C4-2B (cell line): ENCODE results near the gene ZFP36L1.
A peak's percentile ranks its signal among the peaks of the same experiment; 100 is the strongest.

Experiments used
- H3K27ac ChIP-seq: fragments of 450-650 bp; 2 replicates; pipeline ENCODE4 v1.5.1; 2017
- ZFX ChIP-seq: fragments of 450-650 bp; IDR thresholded peaks from 2 replicates; pipeline ENCODE4 v1.6.1; 2017
- TF ChIP-seq, protein P1 (sequence below): fragments of 450-650 bp; conservative IDR thresholded peaks from 2 replicates; pipeline ENCODE4 v1.5.1; 2017; ENCODE audit warnings: mild to moderate bottlenecking

The ZFP36L1 gene

GRCh38 chr14:68797121-68797670 lies 4.3 kb upstream of the ZFP36L1 start:
- no peak overlapping the region for H3K27ac ChIP-seq
- no peak for TF ChIP-seq ZFX
- TF ChIP-seq, protein P1, sequence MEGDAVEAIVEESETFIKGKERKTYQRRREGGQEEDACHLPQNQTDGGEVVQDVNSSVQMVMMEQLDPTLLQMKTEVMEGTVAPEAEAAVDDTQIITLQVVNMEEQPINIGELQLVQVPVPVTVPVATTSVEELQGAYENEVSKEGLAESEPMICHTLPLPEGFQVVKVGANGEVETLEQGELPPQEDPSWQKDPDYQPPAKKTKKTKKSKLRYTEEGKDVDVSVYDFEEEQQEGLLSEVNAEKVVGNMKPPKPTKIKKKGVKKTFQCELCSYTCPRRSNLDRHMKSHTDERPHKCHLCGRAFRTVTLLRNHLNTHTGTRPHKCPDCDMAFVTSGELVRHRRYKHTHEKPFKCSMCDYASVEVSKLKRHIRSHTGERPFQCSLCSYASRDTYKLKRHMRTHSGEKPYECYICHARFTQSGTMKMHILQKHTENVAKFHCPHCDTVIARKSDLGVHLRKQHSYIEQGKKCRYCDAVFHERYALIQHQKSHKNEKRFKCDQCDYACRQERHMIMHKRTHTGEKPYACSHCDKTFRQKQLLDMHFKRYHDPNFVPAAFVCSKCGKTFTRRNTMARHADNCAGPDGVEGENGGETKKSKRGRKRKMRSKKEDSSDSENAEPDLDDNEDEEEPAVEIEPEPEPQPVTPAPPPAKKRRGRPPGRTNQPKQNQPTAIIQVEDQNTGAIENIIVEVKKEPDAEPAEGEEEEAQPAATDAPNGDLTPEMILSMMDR, result no peak

- TF ChIP-seq, protein P1, result no peak
- no peak for TF ChIP-seq ZFX
- H3K27ac ChIP-seq, result peak overlapping the region; percentile 99
Measured at GRCh38 chr14:68796418-68797101, 3.7 kb upstream of the ZFP36L1 start.

GRCh38 chr14:68795597-68796417 lies 2.9 kb upstream of the ZFP36L1 start:
- TF ChIP-seq ZFX, result peak; percentile 88
- TF ChIP-seq, protein P1, result peak; percentile 87
- H3K27ac ChIP-seq, result peak overlapping the region; percentile 99

DNA sequence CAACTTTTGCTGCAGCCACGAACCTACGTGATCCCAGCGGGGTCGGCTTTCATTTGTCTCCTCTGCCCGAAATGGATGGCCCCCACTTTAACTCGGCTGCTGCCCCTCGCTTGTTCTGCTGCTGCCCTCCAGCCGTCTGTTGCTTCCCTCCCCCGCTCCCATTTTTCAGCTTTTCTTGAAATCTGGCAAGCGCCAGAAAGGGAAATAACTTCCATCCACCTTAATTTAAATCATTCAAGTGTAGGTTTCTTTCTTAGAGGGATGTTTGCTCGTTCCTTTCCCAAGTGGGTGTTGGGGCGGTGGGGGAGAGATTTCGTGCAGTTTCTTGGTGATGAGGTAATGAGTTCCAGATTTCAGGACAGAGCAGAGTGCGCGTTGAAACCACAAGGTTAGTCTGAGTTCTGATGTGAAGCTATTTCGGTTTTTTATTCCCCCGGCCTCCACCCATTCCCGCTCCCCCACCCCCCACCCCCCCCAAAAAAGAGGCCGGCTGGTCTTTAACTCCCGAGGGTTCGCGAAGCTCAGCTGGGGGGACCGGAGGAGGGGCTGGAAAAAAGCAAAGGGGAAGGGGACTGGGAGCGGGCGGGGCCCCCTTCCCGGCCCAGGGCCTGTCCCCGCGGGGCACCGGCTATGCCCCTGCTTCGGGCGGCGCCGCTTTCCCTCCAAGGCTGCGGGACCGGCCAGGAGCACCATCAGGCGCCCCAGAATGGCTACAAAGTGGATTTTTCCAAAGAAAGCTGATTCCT lies 2.2 kb upstream of the ZFP36L1 start:
- TF ChIP-seq, protein P1, result no peak
- TF ChIP-seq ZFX, result no peak
- H3K27ac ChIP-seq, result peak overlapping the region; percentile 99

DNA sequence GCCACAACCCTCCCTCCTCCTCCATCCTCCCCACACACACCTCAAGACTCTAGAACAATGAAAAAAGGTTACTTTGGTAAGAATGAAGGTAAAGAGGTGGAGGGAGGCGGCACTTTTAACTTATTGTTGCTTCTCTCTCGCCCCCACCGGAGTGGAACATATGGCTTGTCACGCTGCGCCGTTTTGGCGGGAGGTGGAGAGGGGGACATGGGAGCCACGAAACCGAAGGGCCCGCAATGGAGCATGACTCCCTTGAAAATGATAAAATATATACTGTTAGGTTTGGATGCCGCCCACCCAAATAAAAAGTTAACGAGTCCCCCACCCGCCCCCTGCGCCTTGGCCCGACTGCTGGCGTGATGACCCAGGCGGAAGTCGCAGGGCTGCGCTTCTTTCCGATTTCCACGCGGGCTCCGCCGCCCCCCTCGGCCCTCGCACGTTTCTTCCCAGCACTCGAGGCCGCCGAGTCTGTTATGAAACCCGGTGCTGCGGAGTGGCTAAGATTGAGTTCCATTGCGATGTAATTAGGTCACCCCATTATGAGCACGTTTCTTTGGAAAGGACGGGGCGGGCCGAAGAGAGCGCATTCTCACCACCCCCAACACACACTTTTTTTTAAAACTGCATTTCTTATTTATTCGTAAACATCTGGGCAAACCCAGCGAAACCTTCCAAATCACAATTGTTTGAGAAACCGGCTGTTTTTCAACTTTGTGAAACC lies 1.4 kb upstream of the ZFP36L1 start:
- no peak for TF ChIP-seq ZFX
- TF ChIP-seq, protein P1, result no peak
- peak overlapping the region; percentile 99 for H3K27ac ChIP-seq

- TF ChIP-seq, protein P1, result no peak
- peak; percentile 28; the same call in 1 of the 2 replicates for TF ChIP-seq ZFX
- peak overlapping the region; percentile 99 for H3K27ac ChIP-seq
Measured at GRCh38 chr14:68793734-68794129, 865 bp upstream of the ZFP36L1 start.
